ENCODE data around the gene PLCG1.
A peak's percentile ranks its signal among the peaks of the same experiment; 100 is the strongest.

Gene PLCG1

GRCh38 chr20:41168281-41169161, 31.2 kb downstream of the PLCG1 start:
- peak; percentile 12 for DNase-seq

- DNase-seq = peak; percentile 6
Measured at GRCh38 chr20:41169162-41169690, 31.9 kb downstream of the PLCG1 start.

- no peak for DNase-seq
Measured at GRCh38 chr20:41169791-41170351, 32.5 kb downstream of the PLCG1 start.

- peak; percentile 10 for DNase-seq
Measured at GRCh38 chr20:41170386-41171105, 33.2 kb downstream of the PLCG1 start.

- DNase-seq = peak; percentile 19
Measured at GRCh38 chr20:41171736-41172295, 34.5 kb downstream of the PLCG1 start.

GRCh38 chr20:41172296-41173140, 35.2 kb downstream of the PLCG1 start:
- DNase-seq = peak; percentile 28

- peak; percentile 91 for DNase-seq
Measured at GRCh38 chr20:41173161-41173721, 35.9 kb downstream of the PLCG1 start.

- peak; percentile 13 for DNase-seq
Measured at GRCh38 chr20:41173791-41174341, 36.5 kb downstream of the PLCG1 start.

- DNase-seq = peak; percentile 16
Measured at GRCh38 chr20:41174373-41174772, 37.0 kb downstream of the PLCG1 start.

GRCh38 chr20:41174782-41175181, 37.4 kb downstream of the PLCG1 start:
- no peak for DNase-seq

GRCh38 chr20:41175201-41175651, 37.9 kb downstream of the PLCG1 start:
- DNase-seq = no peak

GRCh38 chr20:41175727-41176330, 38.5 kb downstream of the PLCG1 start:
- no peak for DNase-seq

GRCh38 chr20:41176711-41177552, 39.6 kb downstream of the PLCG1 start:
- no peak for DNase-seq

- peak; percentile 56 for DNase-seq
Measured at GRCh38 chr20:41177636-41178035, 40.3 kb downstream of the PLCG1 start.

- no peak for DNase-seq
Measured at GRCh38 chr20:41178495-41178894, 41.2 kb downstream of the PLCG1 start.

- peak; percentile 24 for DNase-seq
Measured at GRCh38 chr20:41178904-41179432, 41.6 kb downstream of the PLCG1 start.

GRCh38 chr20:41179961-41180360, 42.6 kb downstream of the PLCG1 start:
- DNase-seq = peak; percentile 11

- peak; percentile 14 for DNase-seq
Measured at GRCh38 chr20:41180599-41181333, 43.4 kb downstream of the PLCG1 start.

GRCh38 chr20:41181567-41181966, 44.2 kb downstream of the PLCG1 start:
- peak; percentile 14 for DNase-seq
